ENCODE results near the gene SLFNL1.

DNA sequence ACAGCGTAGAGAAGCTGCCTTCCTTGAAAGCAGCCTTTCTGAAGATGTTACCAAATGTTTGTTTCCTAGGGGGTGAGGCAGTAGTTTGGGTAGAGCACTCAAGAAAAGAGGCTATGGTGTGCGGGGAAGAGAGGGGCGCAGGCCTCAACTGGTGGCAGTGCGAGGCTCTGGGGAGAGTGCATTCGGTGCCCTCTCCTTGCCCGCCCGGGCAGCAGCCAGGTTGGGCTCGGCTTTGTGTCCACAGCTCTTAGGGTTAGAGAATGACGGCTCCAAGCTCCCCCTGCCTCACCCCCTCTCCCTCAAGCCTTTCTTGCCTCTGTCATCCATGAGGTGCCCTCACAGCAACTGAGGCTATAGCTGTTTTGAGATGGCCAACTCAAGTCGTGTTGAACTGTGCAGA lies 899 bp upstream of the SLFNL1 start:
- TF ChIP-seq, protein P1, sequence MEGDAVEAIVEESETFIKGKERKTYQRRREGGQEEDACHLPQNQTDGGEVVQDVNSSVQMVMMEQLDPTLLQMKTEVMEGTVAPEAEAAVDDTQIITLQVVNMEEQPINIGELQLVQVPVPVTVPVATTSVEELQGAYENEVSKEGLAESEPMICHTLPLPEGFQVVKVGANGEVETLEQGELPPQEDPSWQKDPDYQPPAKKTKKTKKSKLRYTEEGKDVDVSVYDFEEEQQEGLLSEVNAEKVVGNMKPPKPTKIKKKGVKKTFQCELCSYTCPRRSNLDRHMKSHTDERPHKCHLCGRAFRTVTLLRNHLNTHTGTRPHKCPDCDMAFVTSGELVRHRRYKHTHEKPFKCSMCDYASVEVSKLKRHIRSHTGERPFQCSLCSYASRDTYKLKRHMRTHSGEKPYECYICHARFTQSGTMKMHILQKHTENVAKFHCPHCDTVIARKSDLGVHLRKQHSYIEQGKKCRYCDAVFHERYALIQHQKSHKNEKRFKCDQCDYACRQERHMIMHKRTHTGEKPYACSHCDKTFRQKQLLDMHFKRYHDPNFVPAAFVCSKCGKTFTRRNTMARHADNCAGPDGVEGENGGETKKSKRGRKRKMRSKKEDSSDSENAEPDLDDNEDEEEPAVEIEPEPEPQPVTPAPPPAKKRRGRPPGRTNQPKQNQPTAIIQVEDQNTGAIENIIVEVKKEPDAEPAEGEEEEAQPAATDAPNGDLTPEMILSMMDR (conservative IDR thresholded peaks at IDR 0.05; ENCODE audit: low read length), result no peak
- no peak for TF ChIP-seq EZH2phosphoT487 (IDR thresholded peaks at IDR 0.05; ENCODE audit: borderline replicate concordance)
